ENCODE results near the gene PDHB.

Gene PDHB

DNA sequence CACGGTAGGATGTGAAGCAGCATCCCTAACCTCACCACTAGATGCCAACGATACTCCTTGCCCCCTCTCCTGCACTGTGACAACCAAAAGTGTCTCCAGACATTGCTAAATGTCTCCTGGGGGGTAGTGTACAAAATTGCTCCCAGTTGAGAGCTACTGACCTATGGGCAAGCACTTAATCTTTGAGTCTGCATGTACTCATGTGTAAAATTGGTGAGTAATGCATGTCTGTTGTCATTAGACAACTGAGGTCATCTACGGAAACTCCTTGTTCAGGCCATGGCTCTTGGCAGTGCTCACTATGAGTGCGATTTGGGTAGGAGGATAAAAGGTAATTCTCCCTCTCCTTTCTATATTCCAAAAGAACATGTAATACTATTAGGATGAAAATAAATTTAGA is 29.2 kb downstream of the PDHB start:
- no peak for DNase-seq (ENCODE audit: extremely low read depth, low read depth)
- TF ChIP-seq, protein P1, sequence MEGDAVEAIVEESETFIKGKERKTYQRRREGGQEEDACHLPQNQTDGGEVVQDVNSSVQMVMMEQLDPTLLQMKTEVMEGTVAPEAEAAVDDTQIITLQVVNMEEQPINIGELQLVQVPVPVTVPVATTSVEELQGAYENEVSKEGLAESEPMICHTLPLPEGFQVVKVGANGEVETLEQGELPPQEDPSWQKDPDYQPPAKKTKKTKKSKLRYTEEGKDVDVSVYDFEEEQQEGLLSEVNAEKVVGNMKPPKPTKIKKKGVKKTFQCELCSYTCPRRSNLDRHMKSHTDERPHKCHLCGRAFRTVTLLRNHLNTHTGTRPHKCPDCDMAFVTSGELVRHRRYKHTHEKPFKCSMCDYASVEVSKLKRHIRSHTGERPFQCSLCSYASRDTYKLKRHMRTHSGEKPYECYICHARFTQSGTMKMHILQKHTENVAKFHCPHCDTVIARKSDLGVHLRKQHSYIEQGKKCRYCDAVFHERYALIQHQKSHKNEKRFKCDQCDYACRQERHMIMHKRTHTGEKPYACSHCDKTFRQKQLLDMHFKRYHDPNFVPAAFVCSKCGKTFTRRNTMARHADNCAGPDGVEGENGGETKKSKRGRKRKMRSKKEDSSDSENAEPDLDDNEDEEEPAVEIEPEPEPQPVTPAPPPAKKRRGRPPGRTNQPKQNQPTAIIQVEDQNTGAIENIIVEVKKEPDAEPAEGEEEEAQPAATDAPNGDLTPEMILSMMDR (IDR thresholded peaks at IDR 0.05; ENCODE audit: low read depth, low read length, missing control alignments), result no peak

DNA sequence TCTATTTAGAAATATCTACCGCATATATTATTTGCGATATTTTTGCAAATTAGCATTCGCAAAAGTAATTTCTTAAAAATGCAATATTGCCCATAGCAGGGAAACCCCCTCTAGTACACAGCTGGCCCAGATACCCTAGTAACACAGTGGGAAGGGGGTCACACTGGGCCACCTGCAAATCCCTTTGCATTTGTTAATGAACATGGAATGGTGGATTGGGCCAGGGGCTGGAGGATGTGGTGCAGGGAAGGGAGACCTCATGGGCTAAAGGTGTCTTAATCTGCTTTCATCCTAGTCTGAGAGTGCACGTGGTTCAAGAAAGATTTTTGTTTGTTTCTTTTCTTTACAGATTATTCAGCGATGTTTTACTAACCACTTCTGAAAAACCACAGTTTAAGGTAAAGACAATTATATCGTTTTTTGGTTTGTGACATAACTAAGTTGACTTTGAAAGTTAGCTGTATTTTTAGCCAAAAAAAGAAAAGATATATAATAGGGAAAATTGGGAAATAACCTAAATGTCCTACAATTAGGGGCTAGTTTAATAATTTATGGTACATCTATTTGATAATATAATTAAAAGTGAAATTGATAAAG is 30.0 kb downstream of the PDHB start:
- TF ChIP-seq, protein P1 (IDR thresholded peaks at IDR 0.05; ENCODE audit: low read depth, low read length, missing control alignments), result no peak
- no peak for DNase-seq (ENCODE audit: extremely low read depth, low read depth)
- no peak overlapping the region for H3K4me3 ChIP-seq (replicated peaks; ENCODE audit: low read depth, low read length)

More for the DNA sequence above, 29.2 kb downstream of the PDHB start:
- no peak overlapping the region for H3K4me3 ChIP-seq (replicated peaks; ENCODE audit: low read depth, low read length)

DNA sequence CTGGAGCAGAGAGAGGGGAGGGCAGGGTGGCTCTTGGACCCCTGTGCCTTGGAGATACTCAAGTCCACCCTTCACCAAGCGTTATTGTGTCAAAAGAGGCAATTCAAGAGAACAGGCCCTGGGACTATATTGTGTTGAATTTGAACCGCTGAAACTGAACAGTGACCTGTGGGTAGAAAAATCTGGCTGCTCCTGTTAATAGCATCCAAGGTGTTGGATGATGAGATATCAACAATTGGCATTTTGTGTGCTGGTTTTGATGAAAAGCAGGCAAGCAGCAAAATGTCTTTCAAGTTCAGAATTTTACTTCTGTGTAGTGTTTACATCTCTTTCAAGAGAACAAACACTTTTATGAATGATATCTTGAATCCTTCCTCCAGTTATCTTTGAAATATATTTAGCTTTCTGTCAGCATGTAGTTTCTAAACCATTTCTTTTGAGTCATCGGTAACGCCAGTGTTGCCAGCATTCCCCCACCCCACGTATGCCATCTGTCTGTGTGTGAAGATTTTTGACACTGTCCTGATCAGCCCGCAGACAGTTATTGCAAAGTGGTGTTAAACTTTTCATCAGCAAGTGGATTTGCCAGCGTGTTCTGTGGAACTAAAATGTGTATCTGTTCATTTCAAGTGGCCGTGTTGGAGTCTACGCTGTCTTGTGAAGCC is 34.8 kb downstream of the PDHB start:
- H3K4me3 ChIP-seq (replicated peaks; ENCODE audit: low read depth, low read length), result no peak overlapping the region
- TF ChIP-seq, protein P1 (IDR thresholded peaks at IDR 0.05; ENCODE audit: low read depth, low read length, missing control alignments), result no peak
- no peak for DNase-seq (ENCODE audit: extremely low read depth, low read depth)

DNA sequence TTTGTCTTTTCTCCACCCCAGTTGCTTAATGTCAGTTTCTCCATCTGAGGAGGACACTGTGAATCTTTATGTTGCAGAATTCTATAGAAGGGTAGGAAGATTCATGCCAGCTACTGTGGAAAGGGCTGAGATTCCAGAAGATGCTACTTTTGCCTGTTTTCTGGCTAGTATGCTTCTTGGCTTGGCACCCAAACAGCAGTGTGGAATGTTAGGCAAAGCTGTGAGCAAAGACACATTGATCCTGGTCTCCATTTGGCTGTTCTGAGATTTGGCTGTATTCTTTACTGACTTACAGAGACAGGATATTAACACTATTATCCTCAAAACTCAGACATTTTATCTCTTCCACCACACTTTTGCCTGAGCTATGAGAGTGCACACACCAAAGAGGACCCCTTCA is 39.3 kb downstream of the PDHB start:
- DNase-seq (ENCODE audit: extremely low read depth, low read depth), result no peak
- TF ChIP-seq, protein P1 (IDR thresholded peaks at IDR 0.05; ENCODE audit: low read depth, low read length, missing control alignments), result no peak
- no peak overlapping the region for H3K4me3 ChIP-seq (replicated peaks; ENCODE audit: low read depth, low read length)

DNA sequence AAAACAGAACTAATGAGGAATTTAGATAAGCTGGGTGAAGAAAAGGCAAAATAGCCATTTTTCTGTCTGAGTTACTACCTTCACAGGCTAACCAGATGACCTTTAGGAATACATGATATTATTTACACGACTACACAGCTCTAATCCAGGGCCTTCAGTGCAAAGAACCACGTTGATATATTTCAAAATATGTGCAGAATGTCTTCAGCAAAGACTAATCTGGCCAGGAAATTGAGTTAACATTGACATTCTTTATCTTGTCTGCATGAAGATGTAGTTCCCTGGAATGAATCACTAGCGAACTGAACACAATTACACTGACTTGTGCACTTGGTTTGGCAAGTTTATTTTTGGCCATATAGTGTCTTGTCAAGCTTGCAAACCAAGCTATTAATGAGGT is 41.5 kb downstream of the PDHB start:
- TF ChIP-seq, protein P1 (IDR thresholded peaks at IDR 0.05; ENCODE audit: low read depth, low read length, missing control alignments), result no peak
- DNase-seq (ENCODE audit: extremely low read depth, low read depth), result no peak
- H3K4me3 ChIP-seq (replicated peaks; ENCODE audit: low read depth, low read length), result no peak overlapping the region

DNA sequence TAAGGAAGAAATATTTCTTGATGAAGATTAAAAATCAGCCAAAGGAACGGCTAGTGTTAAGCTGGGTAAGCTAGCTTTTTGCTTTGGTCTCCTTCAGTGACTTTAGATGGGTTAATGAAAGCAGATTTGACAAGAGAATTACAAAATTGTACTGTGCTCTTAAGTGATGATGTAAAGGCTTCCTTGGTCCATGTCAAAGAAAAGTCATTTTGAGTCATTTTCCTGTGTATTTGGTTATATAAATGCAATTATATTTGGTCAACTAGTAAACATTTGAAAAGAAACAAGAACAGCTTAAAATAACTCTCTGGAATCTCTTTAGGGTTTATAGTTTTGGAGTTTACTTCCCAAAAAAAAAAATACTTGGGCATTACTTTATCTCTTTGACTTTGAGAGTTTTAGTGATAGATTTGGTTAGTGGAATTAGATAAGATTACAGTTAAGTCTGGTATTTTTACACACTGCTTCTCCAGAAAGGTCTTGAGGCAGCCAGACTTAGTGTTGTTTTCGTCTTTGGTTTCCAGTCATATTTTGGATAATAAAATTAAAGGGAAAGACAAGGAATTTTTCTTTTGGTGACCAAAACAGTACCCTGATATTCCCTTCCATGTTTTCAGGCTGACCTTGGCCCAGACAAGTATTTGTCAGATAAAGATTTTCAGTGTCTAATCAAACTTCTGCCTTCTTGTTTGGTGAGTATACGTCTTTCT is 42.3 kb downstream of the PDHB start:
- no peak overlapping the region for H3K4me3 ChIP-seq (replicated peaks; ENCODE audit: low read depth, low read length)
- DNase-seq (ENCODE audit: extremely low read depth, low read depth), result no peak
- TF ChIP-seq, protein P1 (IDR thresholded peaks at IDR 0.05; ENCODE audit: low read depth, low read length, missing control alignments), result no peak
